GM23338 (cell line): Measurements from ENCODE around the gene ZBTB5. TPM values are rescaled to one million over a fixed set of nuclear protein-coding genes. Genes with fewer than 3 reads are reported as not detected.

Source experiments
- ATAC-seq: fragments of 200-7000 bp; cut with Tn5 transposase; 3 replicates; pipeline ENCODE4 v1.9.1; 2020
- DNase-seq: peaks from one replicate; pipeline ENCODE4 v3.0.0-alpha.2; 2015; ENCODE audit warnings: low spot score
- H2AFZ ChIP-seq: fragments of 200-600 bp; sonication (generic); 2 replicates; pipeline ENCODE4 v1.8.0; 2016; ENCODE audit warnings: antibody characterized with exemption, mild to moderate bottlenecking, moderate library complexity
- H3F3A ChIP-seq: fragments of 200-600 bp; sonication (generic); replicated peaks from 2 replicates; pipeline ENCODE4 v1.8.0; 2017; ENCODE audit warnings: antibody characterized with exemption, mixed run types, low read depth
- H3K27ac ChIP-seq: fragments of 200-600 bp; sonication (generic); 2 replicates; pipeline ENCODE4 v1.6.1; 2016; ENCODE audit warnings: low read depth
- H3K27me3 ChIP-seq: fragments of 200-600 bp; sonication (generic); 2 replicates; pipeline ENCODE4 v1.8.0; 2016; ENCODE audit warnings: mild to moderate bottlenecking, mixed run types, moderate library complexity; ENCODE audit not compliant: insufficient read depth
- H3K36me3 ChIP-seq: fragments of 200-600 bp; sonication (generic); 2 replicates; pipeline ENCODE4 v1.8.0; 2016; ENCODE audit warnings: mild to moderate bottlenecking; ENCODE audit not compliant: insufficient read depth
- H3K4me1 ChIP-seq: fragments of 200-600 bp; sonication (generic); 2 replicates; pipeline ENCODE4 v1.8.0; 2016; ENCODE audit warnings: mild to moderate bottlenecking, moderate library complexity; ENCODE audit not compliant: insufficient read depth
- H3K4me2 ChIP-seq: fragments of 200-600 bp; sonication (generic); 2 replicates; pipeline ENCODE4 v1.7.1; 2017; ENCODE audit warnings: mixed run types
- H3K4me3 ChIP-seq: fragments of 200-600 bp; sonication (generic); 2 replicates; pipeline ENCODE4 v1.6.1; 2016; ENCODE audit warnings: mixed run types
- H3K79me2 ChIP-seq: fragments of 200-600 bp; sonication (generic); replicated peaks from 2 replicates; pipeline ENCODE4 v1.8.0; 2017; ENCODE audit warnings: mild to moderate bottlenecking; ENCODE audit not compliant: insufficient read depth
- H3K9me2 ChIP-seq: fragments of 200-600 bp; sonication (generic); 2 replicates; pipeline ENCODE4 v1.8.0; 2017; ENCODE audit not compliant: insufficient read depth
- H4K20me1 ChIP-seq: fragments of 200-600 bp; sonication (generic); replicated peaks from 2 replicates; pipeline ENCODE4 v1.8.0; 2017; ENCODE audit warnings: mild to moderate bottlenecking; ENCODE audit not compliant: insufficient read depth
- H3K27ac Mint-ChIP-seq: 2 replicates; pipeline ENCODE4 v1.8.0; 2020; ENCODE audit warnings: inconsistent platforms, mild to moderate bottlenecking, moderate library complexity, mixed read lengths
- H3K27me3 Mint-ChIP-seq: 3 replicates; pipeline ENCODE4 v1.8.0; 2022; ENCODE audit warnings: low read depth, mild to moderate bottlenecking, moderate library complexity, mixed read lengths, inconsistent platforms; ENCODE audit not compliant: insufficient read depth, poor library complexity
- H3K36me3 Mint-ChIP-seq: 3 replicates; pipeline ENCODE4 v1.8.0; 2021; ENCODE audit warnings: low read depth, mild to moderate bottlenecking, inconsistent platforms, moderate library complexity, mixed read lengths
- H3K4me1 Mint-ChIP-seq: 3 replicates; pipeline ENCODE4 v1.8.0; 2020; ENCODE audit warnings: mild to moderate bottlenecking, inconsistent platforms, mixed read lengths
- H3K4me3 Mint-ChIP-seq: 3 replicates; pipeline ENCODE4 v1.8.0; 2021; ENCODE audit warnings: moderate library complexity, mild to moderate bottlenecking, inconsistent platforms, mixed read lengths
- H3K9me3 Mint-ChIP-seq: 3 replicates; pipeline ENCODE4 v1.8.0; 2020; ENCODE audit warnings: moderate library complexity, mild to moderate bottlenecking, inconsistent platforms, mixed read lengths
- CREB1 ChIP-seq: fragments of 250-450 bp; sonication (Bioruptor Pico); IDR thresholded peaks from 2 replicates; pipeline ENCODE4 v1.5.0; 2020; ENCODE audit warnings: low read depth, mild to moderate bottlenecking, moderate library complexity
- EZH2 ChIP-seq: fragments of 200-600 bp; sonication (generic); IDR thresholded peaks from one replicate; pipeline ENCODE4 v1.8.0; 2017; ENCODE audit warnings: antibody characterized with exemption, mild to moderate bottlenecking, low read depth; ENCODE audit not compliant: unreplicated experiment
- EZH2phosphoT487 ChIP-seq: fragments of 200-600 bp; sonication (generic); IDR thresholded peaks from one replicate; pipeline ENCODE4 v1.8.1; 2018; ENCODE audit warnings: antibody characterized with exemption; ENCODE audit not compliant: unreplicated experiment
- JUNB ChIP-seq: IDR thresholded peaks from one replicate; pipeline ENCODE4 v1.6.1; 2016; ENCODE audit warnings: antibody characterized with exemption; ENCODE audit not compliant: unreplicated experiment
- NANOG ChIP-seq: IDR thresholded peaks from 2 replicates; pipeline ENCODE4 v1.6.1; 2016; ENCODE audit warnings: antibody characterized with exemption, borderline replicate concordance
- POLR2AphosphoS5 ChIP-seq: IDR thresholded peaks from 2 replicates; pipeline ENCODE4 v1.6.1; 2016; ENCODE audit warnings: antibody characterized with exemption, low read depth
- STAT1 ChIP-seq: IDR thresholded peaks from one replicate; pipeline ENCODE4 v1.6.1; 2016; ENCODE audit warnings: antibody characterized with exemption; ENCODE audit not compliant: unreplicated experiment
- ZNF114 ChIP-seq: fragments of 250-450 bp; sonication (Bioruptor Pico); IDR thresholded peaks from 2 replicates; pipeline ENCODE4 v1.5.0; 2020; ENCODE audit warnings: mild to moderate bottlenecking, moderate library complexity
- ZNF331 ChIP-seq: fragments of 250-450 bp; sonication (Bioruptor Pico); IDR thresholded peaks from 2 replicates; pipeline ENCODE4 v1.5.0; 2020; ENCODE audit warnings: low read depth, mild to moderate bottlenecking, moderate library complexity
- polyA plus RNA-seq: library from polyadenylated mRNA; unstranded; fragments of >200 nt; fragmentation: Nextera tagmentation; extraction: Ambion mirVana; gene quantifications from 2 replicates; pipeline ENCODE4 v1.2.1, GENCODE V29; 2016
- total RNA-seq: library from RNA; depleted of rRNA; stranded (reverse); fragments of >200 nt; shearing (Covaris generic); gene quantifications from 2 replicates; pipeline ENCODE4 v1.2.3, GENCODE V29; 2014
- TF ChIP-seq, protein P1 (sequence below): IDR thresholded peaks from 2 replicates; pipeline ENCODE4 v1.6.1; 2016; ENCODE audit warnings: antibody characterized with exemption
- TF ChIP-seq, protein P2 (sequence below): IDR thresholded peaks from one replicate; pipeline ENCODE4 v1.6.1; 2018; ENCODE audit warnings: antibody characterized with exemption; ENCODE audit not compliant: unreplicated experiment
- TF ChIP-seq, protein P3 (sequence below): fragments of 250-450 bp; sonication (Bioruptor Pico); IDR thresholded peaks from 2 replicates; pipeline ENCODE4 v1.5.0; 2020; ENCODE audit warnings: mild to moderate bottlenecking, moderate library complexity
- TF ChIP-seq, protein P4 (sequence below), 2 experiments: fragments of 200-600 bp in 1 of 2; sonication (generic) in 1 of 2; conservative IDR thresholded peaks; 2 replicates each; pipeline versions ENCODE4 v1.5.1 to v1.6.1; 2016 to 2017; ENCODE audit warnings: antibody characterized with exemption in 2 of 2, low read depth in 2 of 2, mild to moderate bottlenecking in 2 of 2, moderate library complexity in 1 of 2

ZBTB5 gene
- total and polyA plus RNA-seq, 2 experiments from 2014 or later = 2.8 to 19.5 TPM

DNA sequence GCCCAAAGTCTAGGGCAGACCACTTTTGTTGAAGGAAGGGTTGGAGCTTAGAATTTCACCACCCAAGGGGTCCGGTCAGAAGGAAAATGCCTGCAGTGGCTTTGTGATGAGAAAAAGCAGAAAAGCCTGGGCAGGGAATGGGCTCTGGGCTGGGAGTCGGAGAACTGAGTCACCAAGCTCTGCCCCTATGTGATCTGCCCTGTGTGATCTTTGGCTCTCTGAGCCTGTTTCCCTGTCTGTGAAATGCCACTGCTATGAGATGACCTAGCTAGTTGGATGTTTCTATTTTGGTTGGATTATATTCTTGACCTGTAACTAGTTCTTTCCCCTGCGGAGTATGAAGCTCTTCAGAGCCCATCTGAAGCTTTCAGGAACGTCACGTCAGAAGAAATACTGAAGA, 30.3 kb upstream of the ZBTB5 start:
- Mint-ChIP-seq H3K9me3 (no peaks in the 10 kb centered on the region), H3K4me1 (no peaks in the 10 kb centered on the region), H3K4me3 (no peak overlapping the region), H3K36me3 (peaks cover 79% of the 10 kb centered on the region), H3K27ac (no peak overlapping the region), H3K27me3 (no peaks in the 10 kb centered on the region)
- ATAC-seq (no peak), DNase-seq (no peak)
- Histone ChIP-seq H3F3A (no peaks in the 10 kb centered on the region), H3K4me1 (no peaks in the 10 kb centered on the region), H3K27ac (no peak overlapping the region), H4K20me1 (peaks cover 26% of the 10 kb centered on the region), H3K4me2 (no peak overlapping the region), H3K36me3 (peaks cover 53% of the 10 kb centered on the region), H3K27me3 (no peaks in the 10 kb centered on the region), H2AFZ (no peak overlapping the region), H3K9me2 (no peaks in the 10 kb centered on the region), H3K4me3 (no peak overlapping the region), H3K79me2 (0 out of 2 replicates have a peak, but pooled peaks cover under 1% of the 10 kb centered on the region)
- TF ChIP-seq, protein P1, sequence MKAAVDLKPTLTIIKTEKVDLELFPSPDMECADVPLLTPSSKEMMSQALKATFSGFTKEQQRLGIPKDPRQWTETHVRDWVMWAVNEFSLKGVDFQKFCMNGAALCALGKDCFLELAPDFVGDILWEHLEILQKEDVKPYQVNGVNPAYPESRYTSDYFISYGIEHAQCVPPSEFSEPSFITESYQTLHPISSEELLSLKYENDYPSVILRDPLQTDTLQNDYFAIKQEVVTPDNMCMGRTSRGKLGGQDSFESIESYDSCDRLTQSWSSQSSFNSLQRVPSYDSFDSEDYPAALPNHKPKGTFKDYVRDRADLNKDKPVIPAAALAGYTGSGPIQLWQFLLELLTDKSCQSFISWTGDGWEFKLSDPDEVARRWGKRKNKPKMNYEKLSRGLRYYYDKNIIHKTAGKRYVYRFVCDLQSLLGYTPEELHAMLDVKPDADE = no peak
- TF ChIP-seq JUNB (no peak), STAT1 (no peak), NANOG (no peak), ZNF114 (CRISPR knock-in tag) (no peak), CREB1 (no peak), POLR2AphosphoS5 (no peak), EZH2phosphoT487 (no peak), ZNF331 (no peak), EZH2 (no peak)
- TF ChIP-seq, protein P2, sequence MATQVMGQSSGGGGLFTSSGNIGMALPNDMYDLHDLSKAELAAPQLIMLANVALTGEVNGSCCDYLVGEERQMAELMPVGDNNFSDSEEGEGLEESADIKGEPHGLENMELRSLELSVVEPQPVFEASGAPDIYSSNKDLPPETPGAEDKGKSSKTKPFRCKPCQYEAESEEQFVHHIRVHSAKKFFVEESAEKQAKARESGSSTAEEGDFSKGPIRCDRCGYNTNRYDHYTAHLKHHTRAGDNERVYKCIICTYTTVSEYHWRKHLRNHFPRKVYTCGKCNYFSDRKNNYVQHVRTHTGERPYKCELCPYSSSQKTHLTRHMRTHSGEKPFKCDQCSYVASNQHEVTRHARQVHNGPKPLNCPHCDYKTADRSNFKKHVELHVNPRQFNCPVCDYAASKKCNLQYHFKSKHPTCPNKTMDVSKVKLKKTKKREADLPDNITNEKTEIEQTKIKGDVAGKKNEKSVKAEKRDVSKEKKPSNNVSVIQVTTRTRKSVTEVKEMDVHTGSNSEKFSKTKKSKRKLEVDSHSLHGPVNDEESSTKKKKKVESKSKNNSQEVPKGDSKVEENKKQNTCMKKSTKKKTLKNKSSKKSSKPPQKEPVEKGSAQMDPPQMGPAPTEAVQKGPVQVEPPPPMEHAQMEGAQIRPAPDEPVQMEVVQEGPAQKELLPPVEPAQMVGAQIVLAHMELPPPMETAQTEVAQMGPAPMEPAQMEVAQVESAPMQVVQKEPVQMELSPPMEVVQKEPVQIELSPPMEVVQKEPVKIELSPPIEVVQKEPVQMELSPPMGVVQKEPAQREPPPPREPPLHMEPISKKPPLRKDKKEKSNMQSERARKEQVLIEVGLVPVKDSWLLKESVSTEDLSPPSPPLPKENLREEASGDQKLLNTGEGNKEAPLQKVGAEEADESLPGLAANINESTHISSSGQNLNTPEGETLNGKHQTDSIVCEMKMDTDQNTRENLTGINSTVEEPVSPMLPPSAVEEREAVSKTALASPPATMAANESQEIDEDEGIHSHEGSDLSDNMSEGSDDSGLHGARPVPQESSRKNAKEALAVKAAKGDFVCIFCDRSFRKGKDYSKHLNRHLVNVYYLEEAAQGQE = no peak
- TF ChIP-seq, protein P3, sequence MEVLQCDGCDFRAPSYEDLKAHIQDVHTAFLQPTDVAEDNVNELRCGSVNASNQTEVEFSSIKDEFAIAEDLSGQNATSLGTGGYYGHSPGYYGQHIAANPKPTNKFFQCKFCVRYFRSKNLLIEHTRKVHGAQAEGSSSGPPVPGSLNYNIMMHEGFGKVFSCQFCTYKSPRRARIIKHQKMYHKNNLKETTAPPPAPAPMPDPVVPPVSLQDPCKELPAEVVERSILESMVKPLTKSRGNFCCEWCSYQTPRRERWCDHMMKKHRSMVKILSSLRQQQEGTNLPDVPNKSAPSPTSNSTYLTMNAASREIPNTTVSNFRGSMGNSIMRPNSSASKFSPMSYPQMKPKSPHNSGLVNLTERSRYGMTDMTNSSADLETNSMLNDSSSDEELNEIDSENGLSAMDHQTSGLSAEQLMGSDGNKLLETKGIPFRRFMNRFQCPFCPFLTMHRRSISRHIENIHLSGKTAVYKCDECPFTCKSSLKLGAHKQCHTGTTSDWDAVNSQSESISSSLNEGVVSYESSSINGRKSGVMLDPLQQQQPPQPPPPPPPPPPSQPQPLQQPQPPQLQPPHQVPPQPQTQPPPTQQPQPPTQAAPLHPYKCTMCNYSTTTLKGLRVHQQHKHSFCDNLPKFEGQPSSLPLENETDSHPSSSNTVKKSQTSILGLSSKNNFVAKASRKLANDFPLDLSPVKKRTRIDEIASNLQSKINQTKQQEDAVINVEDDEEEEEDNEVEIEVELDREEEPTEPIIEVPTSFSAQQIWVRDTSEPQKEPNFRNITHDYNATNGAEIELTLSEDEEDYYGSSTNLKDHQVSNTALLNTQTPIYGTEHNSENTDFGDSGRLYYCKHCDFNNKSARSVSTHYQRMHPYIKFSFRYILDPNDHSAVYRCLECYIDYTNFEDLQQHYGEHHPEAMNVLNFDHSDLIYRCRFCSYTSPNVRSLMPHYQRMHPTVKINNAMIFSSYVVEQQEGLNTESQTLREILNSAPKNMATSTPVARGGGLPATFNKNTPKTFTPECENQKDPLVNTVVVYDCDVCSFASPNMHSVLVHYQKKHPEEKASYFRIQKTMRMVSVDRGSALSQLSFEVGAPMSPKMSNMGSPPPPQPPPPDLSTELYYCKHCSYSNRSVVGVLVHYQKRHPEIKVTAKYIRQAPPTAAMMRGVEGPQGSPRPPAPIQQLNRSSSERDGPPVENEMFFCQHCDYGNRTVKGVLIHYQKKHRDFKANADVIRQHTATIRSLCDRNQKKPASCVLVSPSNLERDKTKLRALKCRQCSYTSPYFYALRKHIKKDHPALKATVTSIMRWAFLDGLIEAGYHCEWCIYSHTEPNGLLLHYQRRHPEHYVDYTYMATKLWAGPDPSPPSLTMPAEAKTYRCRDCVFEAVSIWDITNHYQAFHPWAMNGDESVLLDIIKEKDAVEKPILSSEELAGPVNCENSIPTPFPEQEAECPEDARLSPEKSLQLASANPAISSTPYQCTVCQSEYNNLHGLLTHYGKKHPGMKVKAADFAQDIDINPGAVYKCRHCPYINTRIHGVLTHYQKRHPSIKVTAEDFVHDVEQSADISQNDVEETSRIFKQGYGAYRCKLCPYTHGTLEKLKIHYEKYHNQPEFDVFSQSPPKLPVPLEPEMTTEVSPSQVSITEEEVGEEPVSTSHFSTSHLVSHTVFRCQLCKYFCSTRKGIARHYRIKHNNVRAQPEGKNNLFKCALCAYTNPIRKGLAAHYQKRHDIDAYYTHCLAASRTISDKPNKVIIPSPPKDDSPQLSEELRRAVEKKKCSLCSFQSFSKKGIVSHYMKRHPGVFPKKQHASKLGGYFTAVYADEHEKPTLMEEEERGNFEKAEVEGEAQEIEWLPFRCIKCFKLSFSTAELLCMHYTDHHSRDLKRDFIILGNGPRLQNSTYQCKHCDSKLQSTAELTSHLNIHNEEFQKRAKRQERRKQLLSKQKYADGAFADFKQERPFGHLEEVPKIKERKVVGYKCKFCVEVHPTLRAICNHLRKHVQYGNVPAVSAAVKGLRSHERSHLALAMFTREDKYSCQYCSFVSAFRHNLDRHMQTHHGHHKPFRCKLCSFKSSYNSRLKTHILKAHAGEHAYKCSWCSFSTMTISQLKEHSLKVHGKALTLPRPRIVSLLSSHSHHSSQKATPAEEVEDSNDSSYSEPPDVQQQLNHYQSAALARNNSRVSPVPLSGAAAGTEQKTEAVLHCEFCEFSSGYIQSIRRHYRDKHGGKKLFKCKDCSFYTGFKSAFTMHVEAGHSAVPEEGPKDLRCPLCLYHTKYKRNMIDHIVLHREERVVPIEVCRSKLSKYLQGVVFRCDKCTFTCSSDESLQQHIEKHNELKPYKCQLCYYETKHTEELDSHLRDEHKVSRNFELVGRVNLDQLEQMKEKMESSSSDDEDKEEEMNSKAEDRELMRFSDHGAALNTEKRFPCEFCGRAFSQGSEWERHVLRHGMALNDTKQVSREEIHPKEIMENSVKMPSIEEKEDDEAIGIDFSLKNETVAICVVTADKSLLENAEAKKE (CRISPR knock-in tag) = no peak
- TF ChIP-seq, protein P4, sequence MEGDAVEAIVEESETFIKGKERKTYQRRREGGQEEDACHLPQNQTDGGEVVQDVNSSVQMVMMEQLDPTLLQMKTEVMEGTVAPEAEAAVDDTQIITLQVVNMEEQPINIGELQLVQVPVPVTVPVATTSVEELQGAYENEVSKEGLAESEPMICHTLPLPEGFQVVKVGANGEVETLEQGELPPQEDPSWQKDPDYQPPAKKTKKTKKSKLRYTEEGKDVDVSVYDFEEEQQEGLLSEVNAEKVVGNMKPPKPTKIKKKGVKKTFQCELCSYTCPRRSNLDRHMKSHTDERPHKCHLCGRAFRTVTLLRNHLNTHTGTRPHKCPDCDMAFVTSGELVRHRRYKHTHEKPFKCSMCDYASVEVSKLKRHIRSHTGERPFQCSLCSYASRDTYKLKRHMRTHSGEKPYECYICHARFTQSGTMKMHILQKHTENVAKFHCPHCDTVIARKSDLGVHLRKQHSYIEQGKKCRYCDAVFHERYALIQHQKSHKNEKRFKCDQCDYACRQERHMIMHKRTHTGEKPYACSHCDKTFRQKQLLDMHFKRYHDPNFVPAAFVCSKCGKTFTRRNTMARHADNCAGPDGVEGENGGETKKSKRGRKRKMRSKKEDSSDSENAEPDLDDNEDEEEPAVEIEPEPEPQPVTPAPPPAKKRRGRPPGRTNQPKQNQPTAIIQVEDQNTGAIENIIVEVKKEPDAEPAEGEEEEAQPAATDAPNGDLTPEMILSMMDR (conservative IDR thresholded peaks at IDR 0.05; ENCODE audit: low read depth in 2 of 2) = no peak
